Immature natural killer cell (primary cell): ENCODE measurements around the gene GPR171. TPM values are rescaled to one million over a fixed set of nuclear protein-coding genes. Genes with fewer than 3 reads are reported as not detected.
A peak's percentile ranks its signal among the peaks of the same experiment; 100 is the strongest.
"Not testable (repeated sequence)": the region's sequence is repeated elsewhere in the genome, so short reads cannot be mapped to it uniquely, and the experiment has no call there.

Source experiments
- DNase-seq, 3 donors: peaks; one replicate each; pipeline ENCODE4 v3.0.0; 2022; ENCODE audit warnings: mixed read lengths in 1 of 3
- H3K27ac Mint-ChIP-seq, 6 donors: one replicate each; pipeline ENCODE4 v1.8.0; 2020; ENCODE audit warnings: mixed read lengths in 6 of 6, mild to moderate bottlenecking in 5 of 6, inconsistent platforms in 4 of 6, moderate library complexity in 3 of 6
- H3K27me3 Mint-ChIP-seq, 3 donors: one replicate each; pipeline ENCODE4 v1.8.0; 2020 to 2021; ENCODE audit warnings: low read depth in 3 of 3, mild to moderate bottlenecking in 3 of 3, mixed read lengths in 3 of 3, moderate library complexity in 3 of 3, inconsistent platforms in 1 of 3
- H3K36me3 Mint-ChIP-seq, 3 donors: one replicate each; pipeline ENCODE4 v1.8.0; 2020; ENCODE audit warnings: mixed read lengths in 3 of 3, inconsistent platforms in 2 of 3, mild to moderate bottlenecking in 2 of 3
- H3K4me1 Mint-ChIP-seq, 2 donors: one replicate each; pipeline ENCODE4 v1.8.0; 2020; ENCODE audit warnings: inconsistent platforms in 2 of 2, mild to moderate bottlenecking in 2 of 2, mixed read lengths in 2 of 2, moderate library complexity in 1 of 2
- H3K4me3 Mint-ChIP-seq, 5 donors: one replicate each; pipeline ENCODE4 v1.8.0; 2020; ENCODE audit warnings: mild to moderate bottlenecking in 5 of 5, mixed read lengths in 5 of 5, inconsistent platforms in 3 of 5, moderate library complexity in 3 of 5
- H3K9me3 Mint-ChIP-seq, 6 donors: one replicate each; pipeline ENCODE4 v1.8.0; 2020; ENCODE audit warnings: mild to moderate bottlenecking in 6 of 6, mixed read lengths in 6 of 6, inconsistent platforms in 4 of 6, moderate library complexity in 3 of 6
- polyA plus RNA-seq, 3 donors: library from polyadenylated mRNA; unstranded; fragments of 300-500 nt; fragmentation: Illumina TruSeq; gene quantifications; one replicate each; pipeline ENCODE4 v1.2.3, GENCODE V29; 2021

GPR171 gene
- polyA plus RNA-seq, 3 donors from 2014 or later = 9.3 to 16.5 (median 13.5) TPM

- no peaks in the 10 kb centered on the region for H3K9me3 Mint-ChIP-seq
- peaks cover 12 to 14% of the 10 kb centered on the region in 2 donors for H3K4me1 Mint-ChIP-seq
- peak overlapping the region; percentile 16 to 61 (median 21) for H3K4me3 Mint-ChIP-seq
- H3K27ac Mint-ChIP-seq = peak overlapping the region; percentile 2 to 81 (median 46)
- no peak for DNase-seq
- no peaks in the 10 kb centered on the region for H3K36me3 Mint-ChIP-seq
- H3K27me3 Mint-ChIP-seq = no peaks in the 10 kb centered on the region
These were observed 19.7 kb downstream of the GPR171 start for GRCh38 chr3:151183265-151183671.

GRCh38 chr3:151182349-151183079, 20.5 kb downstream of the GPR171 start:
- Mint-ChIP-seq H3K36me3 (no peaks in the 10 kb centered on the region), H3K27me3 (peaks cover 0 to 3% (median 0%) of the 10 kb centered on the region in 3 donors), H3K9me3 (no peaks in the 10 kb centered on the region)

DNA sequence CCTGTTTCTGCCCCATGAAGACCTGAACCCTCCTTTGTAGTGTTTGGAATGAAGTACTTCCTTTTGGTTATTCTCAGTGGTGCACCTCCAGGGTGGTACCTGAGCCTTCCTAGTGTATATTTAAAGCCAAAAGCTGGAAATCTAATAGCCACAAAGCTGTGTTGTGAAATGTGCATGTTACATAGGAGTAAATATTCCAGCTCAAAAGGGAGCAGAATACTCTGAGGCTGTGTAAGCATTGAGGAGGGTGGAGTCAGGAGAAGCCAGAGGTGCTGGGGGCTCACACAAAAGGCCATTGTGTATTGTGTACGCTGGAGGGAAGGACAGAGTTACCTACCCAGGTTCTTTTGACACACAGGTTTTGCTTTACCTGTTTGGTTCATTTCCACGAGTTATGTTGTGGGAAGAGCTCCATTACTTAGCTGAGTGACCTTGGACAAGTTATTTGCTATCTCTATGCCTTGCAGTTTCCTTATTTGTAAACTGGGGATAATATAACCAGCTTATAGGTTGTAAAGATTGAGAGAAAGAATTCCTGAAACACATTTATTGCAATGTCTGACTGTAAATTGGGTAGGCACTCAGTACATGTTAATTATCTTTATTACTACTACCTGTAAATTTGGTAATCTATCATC, 24.7 kb downstream of the GPR171 start:
- no peak for DNase-seq
- no peak overlapping the region for H3K4me3 Mint-ChIP-seq
- H3K36me3 Mint-ChIP-seq = no peaks in the 10 kb centered on the region
- peak overlapping the region in 1 of 6 donors; percentile 1 for H3K27ac Mint-ChIP-seq
- peaks cover 10 to 11% of the 10 kb centered on the region in 2 donors for H3K4me1 Mint-ChIP-seq
- peaks cover 0 to 3% (median 0%) of the 10 kb centered on the region in 3 donors for H3K27me3 Mint-ChIP-seq
- no peaks in the 10 kb centered on the region for H3K9me3 Mint-ChIP-seq

More at GRCh38 chr3:151182349-151183079, 20.5 kb downstream of the GPR171 start:
- Mint-ChIP-seq H3K4me3 (no peak overlapping the region), H3K4me1 (peaks cover 12 to 14% of the 10 kb centered on the region in 2 donors), H3K27ac (peak overlapping the region in 1 of 6 donors; percentile 2)
- no peak for DNase-seq

DNA sequence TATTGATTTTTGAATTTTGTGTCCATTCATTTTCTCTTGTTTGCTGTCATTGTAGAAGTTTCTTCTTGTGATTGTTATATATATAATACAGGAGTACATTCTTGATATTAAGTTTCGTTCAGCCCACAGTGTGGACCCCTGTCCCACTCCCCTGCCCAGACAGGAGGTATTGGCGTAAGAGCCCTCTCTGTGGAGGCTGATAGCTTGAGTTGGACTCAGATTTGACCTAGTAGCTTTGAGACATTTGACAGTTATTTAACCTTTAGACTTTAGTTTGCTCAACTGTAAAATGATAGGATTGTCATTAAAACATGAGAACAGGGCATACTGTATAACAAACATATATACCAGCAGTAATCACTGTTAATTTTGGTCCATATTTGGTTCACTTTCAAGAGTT, 27.1 kb downstream of the GPR171 start:
- Mint-ChIP-seq H3K4me3 (no peak overlapping the region), H3K36me3 (no peaks in the 10 kb centered on the region), H3K4me1 (peaks cover 11 to 14% of the 10 kb centered on the region in 2 donors), H3K27me3 (peaks cover 0 to 3% (median 0%) of the 10 kb centered on the region in 3 donors), H3K9me3 (no peaks in the 10 kb centered on the region), H3K27ac (no peak overlapping the region)
- DNase-seq = no peak

GRCh38 chr3:151174351-151174750, 28.7 kb downstream of the GPR171 start:
- Mint-ChIP-seq H3K27ac (no peak overlapping the region), H3K4me3 (no peak overlapping the region), H3K9me3 (no peaks in the 10 kb centered on the region), H3K4me1 (peaks cover 25 to 29% of the 10 kb centered on the region in 2 donors), H3K27me3 (peaks cover 0 to 3% (median 0%) of the 10 kb centered on the region in 3 donors), H3K36me3 (no peaks in the 10 kb centered on the region)
- no peak for DNase-seq

DNA sequence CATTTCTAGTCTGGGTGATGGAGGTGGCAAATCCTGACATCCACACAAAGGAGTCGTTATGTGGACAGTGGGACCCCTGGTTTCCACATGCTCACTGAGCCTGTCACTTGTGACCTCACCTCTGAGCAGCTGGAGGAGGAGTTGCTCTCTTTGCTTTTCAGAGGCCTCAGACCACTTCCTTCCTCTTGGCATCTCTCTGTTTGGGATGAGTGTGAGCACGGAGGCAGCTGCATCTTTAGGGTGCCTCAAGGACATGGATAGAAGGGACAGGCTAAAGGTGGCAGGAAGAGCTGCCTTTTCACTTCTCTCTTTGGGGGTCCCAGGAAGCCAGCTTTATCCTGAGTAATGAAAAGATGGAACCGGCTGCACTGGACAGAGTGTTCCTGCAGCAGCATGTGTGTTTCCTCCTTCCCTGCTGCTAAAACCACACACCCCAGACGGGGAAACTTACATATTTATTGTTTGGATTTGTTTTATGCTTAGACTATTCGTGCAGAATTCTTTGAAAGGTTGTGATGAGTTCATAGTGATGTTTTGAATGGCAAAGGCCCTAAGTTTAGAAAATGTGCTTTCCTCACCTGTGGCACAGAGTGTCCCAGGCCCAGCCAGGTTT, 31.8 kb downstream of the GPR171 start:
- H3K4me3 Mint-ChIP-seq = peak overlapping the region; percentile 15 to 72 (median 59)
- H3K27me3 Mint-ChIP-seq = no peaks in the 10 kb centered on the region
- H3K9me3 Mint-ChIP-seq = no peaks in the 10 kb centered on the region
- H3K4me1 Mint-ChIP-seq = peaks cover 25 to 29% of the 10 kb centered on the region in 2 donors
- DNase-seq = peak; percentile 19 to 30 (median 27)
- H3K27ac Mint-ChIP-seq = peak overlapping the region; percentile 59 to 83 (median 75)
- no peaks in the 10 kb centered on the region for H3K36me3 Mint-ChIP-seq

GRCh38 chr3:151169948-151170679, 32.9 kb downstream of the GPR171 start:
- H3K4me3 Mint-ChIP-seq = peak overlapping the region in 3 of 5 donors; percentile 59 to 72 (median 67)
- peak in 1 of 3 donors; percentile 10 for DNase-seq
- H3K36me3 Mint-ChIP-seq, H3K9me3 Mint-ChIP-seq, H3K27me3 Mint-ChIP-seq: not testable (repeated sequence)
- H3K27ac Mint-ChIP-seq = peak overlapping the region; percentile 55 to 83 (median 69)
- H3K4me1 Mint-ChIP-seq = peaks cover 25 to 29% of the 10 kb centered on the region in 2 donors

DNA sequence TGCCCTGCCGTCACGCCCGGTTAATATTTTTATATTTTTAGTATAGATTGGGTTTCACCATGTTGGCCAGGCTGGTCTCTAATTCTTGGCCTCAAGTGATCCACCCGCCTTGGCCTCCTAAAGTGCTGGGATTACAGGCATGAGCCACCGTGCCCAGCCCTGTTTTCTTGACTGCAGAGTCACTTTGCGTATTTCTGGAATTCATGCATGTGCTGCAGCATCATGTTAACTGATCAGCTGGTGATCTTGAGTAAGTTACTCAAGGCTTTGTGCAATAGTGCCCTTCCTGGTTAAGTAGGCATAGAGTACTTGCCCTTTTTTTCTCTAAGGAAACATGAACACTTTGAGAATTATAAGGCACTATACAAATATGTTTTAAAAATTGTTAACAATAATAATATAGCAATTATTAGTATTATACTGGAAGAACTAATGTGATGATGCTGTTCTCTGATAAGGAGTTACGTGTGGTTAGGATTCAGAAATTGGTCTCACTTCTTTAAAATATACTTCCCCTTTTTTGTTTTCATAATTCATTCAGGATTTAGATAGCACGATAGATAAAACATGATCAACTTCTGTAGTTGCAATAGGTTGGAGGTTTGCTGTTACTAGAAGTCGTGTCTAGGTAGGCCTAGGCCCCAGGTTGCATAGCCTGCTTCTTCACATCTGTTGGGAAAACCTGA, 33.6 kb downstream of the GPR171 start:
- Mint-ChIP-seq H3K27ac (peak overlapping the region in 4 of 6 donors; percentile 2 to 56 (median 36)), H3K4me3 (peak overlapping the region in 1 of 5 donors; percentile 15), H3K9me3 (no peaks in the 10 kb centered on the region), H3K27me3 (peaks cover 0 to 1% (median 0%) of the 10 kb centered on the region in 3 donors), H3K4me1 (peaks cover 25 to 29% of the 10 kb centered on the region in 2 donors), H3K36me3 (no peaks in the 10 kb centered on the region)
- no peak for DNase-seq

DNA sequence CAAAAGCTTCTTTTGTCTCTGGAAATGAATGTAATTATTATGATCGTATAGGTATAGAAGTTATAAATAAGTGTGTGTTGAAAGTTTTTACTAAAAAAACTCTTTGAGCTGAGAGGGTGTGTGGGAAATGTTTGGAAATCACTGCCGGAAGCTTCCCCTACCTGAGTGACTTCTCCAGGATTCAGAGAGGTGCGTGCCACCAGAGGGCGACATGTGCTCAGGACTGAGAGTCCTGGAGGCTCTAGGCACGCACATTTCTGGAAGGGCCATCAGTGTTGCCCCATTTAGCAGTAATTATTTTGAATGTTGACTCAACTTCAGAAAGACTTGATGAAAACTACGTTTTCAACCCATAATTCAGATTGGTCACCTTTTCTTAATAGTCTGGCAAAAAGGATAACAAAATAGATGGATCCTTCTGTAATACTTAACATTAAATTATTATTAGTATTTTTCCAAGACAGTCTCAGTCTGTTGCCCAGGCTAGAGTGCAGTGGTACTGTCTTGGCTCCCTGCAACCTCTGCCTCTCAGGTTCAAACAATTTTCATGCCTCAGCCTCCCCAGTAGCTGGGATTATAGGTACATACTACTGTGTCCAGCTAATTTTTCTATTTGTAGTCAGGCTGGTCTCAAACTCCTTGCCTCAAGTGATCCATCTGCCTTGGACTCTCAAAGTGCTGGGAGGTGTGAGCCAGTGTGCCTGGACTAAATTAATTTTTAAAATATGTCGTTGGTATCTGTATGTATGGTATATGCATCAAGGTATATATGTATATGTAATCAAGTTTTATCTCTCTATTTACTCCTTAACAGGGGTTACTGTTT, 34.5 kb downstream of the GPR171 start:
- H3K4me3 Mint-ChIP-seq = no peak overlapping the region
- DNase-seq = peak; percentile 50 to 69 (median 58)
- H3K36me3 Mint-ChIP-seq = no peaks in the 10 kb centered on the region
- peaks cover 0 to 1% (median 0%) of the 10 kb centered on the region in 3 donors for H3K27me3 Mint-ChIP-seq
- H3K27ac Mint-ChIP-seq = peak overlapping the region in 1 of 6 donors; percentile 7
- peaks cover 25 to 29% of the 10 kb centered on the region in 2 donors for H3K4me1 Mint-ChIP-seq
- H3K9me3 Mint-ChIP-seq = no peaks in the 10 kb centered on the region

DNA sequence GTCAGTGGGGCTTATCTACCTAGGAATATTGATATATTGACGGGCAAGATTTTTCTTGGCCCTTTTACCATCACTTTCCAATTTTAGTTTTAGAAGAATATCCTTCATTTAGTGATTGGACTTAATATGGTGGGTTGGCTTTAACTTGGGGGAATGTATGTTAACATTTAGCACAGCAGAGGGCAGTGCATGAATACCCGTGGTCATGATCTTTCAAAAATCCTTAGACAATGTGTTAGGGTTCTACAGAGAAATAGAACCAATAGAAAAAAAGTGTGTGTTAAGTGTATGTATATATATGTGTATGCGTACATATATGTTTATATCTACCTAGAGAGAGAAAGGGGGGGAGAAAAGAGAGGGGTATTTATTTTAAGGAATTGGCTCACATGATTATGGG, 36.9 kb downstream of the GPR171 start:
- H3K4me1 Mint-ChIP-seq = peaks cover 17% of the 10 kb centered on the region in 2 donors
- no peaks in the 10 kb centered on the region for H3K9me3 Mint-ChIP-seq
- DNase-seq = no peak
- H3K27me3 Mint-ChIP-seq = peaks cover 0 to 2% (median 1%) of the 10 kb centered on the region in 3 donors
- H3K27ac Mint-ChIP-seq = no peak overlapping the region
- no peak overlapping the region for H3K4me3 Mint-ChIP-seq
- H3K36me3 Mint-ChIP-seq = no peaks in the 10 kb centered on the region

DNA sequence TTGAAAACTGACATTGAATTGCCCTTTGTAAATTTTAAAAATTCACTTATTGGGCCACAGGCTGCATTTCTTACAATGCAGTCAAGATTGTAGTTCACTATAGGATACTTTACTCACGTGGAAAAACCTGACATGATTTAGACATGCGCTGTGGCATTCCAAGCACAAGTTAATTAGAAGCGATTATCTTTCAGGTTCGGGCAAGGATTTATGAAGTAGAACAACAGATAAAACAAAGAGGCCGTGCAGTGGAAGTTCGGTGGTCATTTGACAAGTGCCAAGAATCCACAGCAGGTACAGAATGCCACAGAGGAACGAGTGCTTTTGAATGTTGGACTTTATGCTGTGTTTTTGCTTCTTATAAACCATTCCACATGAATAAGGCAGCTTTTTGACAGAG, 37.8 kb downstream of the GPR171 start:
- H3K9me3 Mint-ChIP-seq = no peaks in the 10 kb centered on the region
- no peak overlapping the region for H3K4me3 Mint-ChIP-seq
- H3K4me1 Mint-ChIP-seq = peaks cover 7 to 8% of the 10 kb centered on the region in 2 donors
- H3K36me3 Mint-ChIP-seq = no peaks in the 10 kb centered on the region
- no peak for DNase-seq
- H3K27ac Mint-ChIP-seq = no peak overlapping the region
- H3K27me3 Mint-ChIP-seq = peaks cover 0 to 3% (median 1%) of the 10 kb centered on the region in 3 donors

GRCh38 chr3:151159806-151160205, 43.2 kb downstream of the GPR171 start:
- H3K4me1 Mint-ChIP-seq = no peaks in the 10 kb centered on the region
- H3K9me3 Mint-ChIP-seq = no peaks in the 10 kb centered on the region
- H3K36me3 Mint-ChIP-seq = no peaks in the 10 kb centered on the region
- DNase-seq = no peak
- H3K27me3 Mint-ChIP-seq = peaks cover 0 to 3% (median 1%) of the 10 kb centered on the region in 3 donors
- no peak overlapping the region for H3K27ac Mint-ChIP-seq
- H3K4me3 Mint-ChIP-seq = no peak overlapping the region
